Glomerular visceral epithelial cell (primary cell): Measurements from ENCODE around the gene IRF4.

ENCODE experiments used
- DNase-seq: peaks from one replicate; pipeline ENCODE4 v3.0.0-alpha.2; 2016; ENCODE audit errors: extremely low spot score

IRF4 gene

DNA sequence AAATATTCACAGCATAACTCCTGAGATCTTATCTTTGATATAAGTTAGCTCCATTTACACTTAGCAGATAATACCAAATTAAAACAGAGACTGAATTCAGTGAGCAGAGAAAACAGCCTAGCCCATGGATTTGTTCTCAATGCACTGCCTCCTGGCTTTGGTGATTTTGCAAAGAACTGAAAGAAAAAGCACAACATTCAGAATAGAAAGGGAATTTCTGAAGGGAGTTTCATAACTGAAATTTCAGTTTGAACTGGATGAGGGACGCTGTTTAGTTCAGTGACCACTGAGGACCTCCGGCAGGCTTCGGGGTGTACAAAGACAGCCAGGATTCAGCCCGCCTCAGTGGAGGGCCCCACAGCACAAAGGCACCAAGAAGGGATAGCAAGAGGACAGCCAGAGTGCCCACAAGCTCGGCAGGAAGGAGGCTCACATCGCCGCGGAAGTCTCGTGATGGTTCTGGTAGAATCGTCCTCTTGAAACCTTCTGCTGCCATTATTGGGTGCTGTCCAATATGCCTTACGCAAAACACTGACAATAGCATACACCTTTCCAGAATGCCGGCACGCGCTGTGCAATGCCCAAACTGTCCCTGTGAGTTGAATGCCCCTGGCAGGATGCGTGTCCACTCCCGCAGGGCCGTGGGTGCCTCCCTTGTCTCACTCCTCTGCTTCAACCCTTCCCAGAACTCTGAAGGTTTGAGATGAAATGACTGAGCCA, 9.7 kb upstream of the IRF4 start:
- DNase-seq: no peak

DNA sequence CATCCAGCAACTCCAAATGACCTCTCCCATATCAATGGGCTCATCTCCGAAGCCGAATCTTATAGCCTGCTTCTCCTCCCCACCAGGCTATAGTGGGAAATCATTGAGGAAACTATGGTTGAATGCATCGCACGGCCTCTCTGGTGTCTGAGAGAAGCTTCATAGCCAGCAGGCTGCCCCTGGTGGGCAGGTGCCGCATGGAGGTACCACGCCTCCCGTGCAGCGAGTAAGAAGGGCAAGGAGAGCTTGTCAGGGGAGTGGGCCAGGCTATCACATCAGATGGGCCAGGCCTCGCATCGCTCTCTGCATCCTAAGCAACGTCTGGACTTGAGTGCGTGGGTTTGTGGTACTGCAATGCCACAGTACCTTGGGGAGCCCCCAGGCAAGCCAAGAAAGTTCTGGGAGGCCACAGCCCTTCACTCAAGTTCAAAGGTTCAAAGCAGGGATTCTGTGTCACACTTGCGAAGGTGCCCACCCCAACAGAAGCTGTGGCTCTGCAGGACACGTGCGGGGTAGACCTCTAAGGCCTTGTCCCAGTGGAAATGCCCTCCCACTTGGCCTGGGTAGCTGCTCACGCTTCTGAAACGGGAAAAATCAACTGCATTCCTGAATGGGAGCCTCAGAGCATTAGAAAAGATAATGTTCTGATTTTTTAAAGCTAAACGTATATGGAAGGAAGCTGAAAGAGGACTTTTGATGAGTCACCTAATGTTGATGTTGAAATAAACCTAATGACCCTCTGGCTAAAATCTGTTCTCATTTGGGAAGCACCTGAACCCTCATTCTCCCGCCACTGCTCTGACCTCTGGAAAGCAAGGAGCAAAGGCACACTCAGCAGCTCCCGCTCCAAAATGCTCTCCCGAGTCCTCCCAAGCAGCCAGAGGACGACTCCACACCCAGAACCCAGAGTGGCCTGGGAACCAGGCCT, 8.4 kb upstream of the IRF4 start:
- no peak for DNase-seq

DNA sequence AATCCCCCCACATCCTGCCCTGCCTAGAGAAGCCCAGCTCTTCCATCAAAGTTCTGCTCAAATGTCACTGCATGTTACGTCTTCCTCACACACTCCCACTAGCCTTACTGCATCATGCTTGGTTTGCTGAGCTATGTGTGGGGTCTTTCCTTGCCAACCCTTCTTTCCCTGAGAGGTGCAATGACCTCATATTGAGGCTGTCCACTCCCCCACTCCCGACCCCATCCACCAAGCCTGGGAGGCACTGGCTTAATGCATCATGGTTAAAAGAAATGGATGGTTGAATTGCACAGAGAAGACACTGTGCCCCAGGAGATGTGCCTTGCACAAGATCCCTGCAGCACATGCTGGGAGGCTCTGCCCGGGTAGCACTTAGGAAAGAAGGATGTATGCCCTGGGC, 7.7 kb upstream of the IRF4 start:
- no peak for DNase-seq

DNA sequence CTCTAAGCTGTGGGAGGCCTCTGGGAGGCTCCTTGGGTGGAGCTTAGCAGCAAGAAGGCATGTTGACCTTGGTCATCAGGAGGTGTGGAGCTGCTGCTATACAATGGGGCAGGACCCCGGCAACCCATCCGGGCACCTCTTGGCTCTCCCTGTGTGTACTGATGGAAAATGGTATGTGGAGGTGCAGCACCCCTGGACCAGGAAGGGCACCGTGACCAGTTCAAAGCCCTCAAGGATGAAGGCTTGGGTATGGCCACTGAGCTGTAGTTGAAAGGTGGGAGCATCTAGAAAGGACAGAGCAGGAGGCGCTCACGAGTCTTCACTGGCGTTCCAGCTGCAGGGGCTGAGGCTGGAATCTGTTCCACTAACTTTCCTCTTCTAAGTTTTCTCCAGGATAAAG, 6.7 kb upstream of the IRF4 start:
- DNase-seq: no peak

DNA sequence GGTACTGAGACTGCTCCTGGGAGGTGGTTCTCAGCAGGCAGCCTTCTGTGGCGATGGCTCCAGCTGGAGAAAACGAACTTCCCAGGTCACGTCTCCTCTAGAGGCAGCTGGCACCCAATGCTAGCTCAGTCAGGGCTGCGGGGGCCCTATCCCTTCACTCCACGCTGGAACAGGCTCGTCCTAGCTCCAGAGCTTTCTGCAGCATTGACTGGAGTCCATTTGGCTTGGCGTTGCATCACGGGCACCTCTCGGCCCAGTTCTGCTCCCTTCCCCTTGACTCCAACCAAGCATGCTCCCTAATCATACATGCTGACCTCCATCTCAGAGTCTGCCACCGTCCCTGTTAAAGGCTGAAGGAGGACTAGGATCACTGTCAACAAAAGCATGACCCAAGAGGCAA, 5.9 kb upstream of the IRF4 start:
- DNase-seq: no peak

DNA sequence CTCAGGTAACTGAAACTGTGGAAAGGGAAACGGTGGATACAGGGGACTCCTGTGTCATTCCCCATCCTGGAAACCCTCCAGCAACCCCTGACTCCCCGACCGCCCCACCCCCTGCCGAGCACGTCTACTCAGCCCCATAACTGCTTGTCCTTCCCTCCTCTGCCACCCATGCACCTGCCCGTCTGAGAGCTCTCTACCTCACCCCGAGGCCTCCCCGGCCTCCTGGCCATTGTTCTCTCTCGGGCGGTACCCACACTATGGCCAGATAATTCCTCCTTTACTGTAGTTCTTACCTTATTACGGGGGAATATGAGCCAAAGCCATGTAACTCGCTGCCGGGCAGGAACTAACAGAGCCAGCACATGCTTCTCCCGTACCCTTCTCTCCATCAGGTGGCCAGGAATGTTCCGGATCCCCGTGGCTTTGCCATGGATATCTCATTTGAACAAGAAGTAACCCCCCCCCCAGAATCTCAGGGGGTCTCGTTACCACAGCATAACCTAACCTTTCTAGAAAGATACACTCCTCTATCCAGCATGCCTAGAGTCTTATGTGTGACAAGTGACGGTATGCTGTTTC, 4.8 kb upstream of the IRF4 start:
- DNase-seq: no peak

DNA sequence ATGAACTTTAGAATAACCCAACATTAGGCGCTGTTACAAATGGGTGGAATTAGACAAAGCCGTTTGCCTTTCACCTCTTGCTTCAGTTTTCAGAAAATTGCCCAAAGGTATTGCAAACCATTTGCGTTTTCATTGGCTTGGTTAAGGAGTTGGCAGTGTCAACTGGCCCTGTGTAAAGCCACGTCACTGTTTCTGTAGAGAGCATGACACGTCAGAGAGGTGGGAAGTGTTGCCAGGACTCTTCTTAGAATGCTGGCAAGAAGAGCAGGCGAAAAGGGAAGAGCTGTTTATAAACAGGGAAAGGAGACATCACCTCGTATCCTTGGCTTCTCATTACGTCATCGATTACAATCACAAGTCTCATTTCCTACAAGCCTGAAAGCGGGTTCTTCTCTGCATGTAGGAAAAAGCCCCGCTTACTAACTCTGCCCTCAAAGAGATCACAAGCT, 4.2 kb upstream of the IRF4 start:
- DNase-seq: no peak

DNA sequence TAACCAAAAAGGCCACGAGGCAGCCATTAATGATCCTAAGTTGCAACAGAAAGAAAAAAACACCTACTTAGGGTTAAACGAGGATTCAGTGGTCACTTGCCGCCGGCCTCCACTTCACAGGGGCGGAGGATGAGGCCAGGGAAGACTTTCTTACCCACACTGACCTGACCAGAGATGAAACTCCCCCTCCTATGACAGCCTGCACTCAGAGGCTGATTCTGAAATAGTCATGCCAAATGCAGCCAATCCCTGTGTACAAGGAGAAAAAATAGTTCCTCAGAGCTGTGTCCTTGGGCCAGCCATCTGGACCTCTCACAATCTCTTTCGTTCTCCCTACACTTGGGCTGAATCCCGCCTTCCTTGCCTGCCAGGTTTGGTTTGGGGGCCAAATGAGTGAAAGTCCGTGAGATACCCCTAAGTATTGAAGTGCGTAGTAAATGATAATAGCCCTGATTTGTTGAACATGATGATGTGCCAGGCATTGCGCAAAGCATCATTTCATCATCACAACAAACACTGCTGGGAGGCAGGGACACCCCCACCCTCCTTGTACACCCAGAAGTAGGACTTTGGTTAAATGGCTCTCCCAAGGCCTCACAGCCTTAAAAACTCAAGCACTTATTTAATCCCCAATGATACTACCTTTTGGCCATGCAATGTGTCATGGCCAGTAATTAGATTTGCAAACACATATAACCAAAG, 3.2 kb upstream of the IRF4 start:
- DNase-seq: no peak

DNA sequence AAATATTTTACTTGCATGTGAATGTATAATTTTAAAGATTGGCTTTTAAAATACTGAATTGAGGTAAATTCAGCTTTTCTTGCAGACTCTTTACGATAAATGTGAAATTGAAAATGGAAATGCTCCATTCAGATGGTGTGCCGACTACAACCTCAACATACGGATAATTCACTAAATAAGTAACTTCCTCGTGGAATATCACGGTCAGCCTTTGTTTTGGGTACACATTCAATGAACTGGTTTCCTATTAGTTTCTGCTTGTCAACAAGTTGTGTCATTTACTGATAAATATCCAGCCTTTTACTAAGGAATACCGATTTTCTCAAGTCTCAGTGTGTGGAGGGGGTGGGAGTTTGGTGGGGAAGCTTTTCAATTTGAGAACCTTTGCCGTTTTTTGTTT, 2.4 kb upstream of the IRF4 start:
- no peak for DNase-seq

DNA sequence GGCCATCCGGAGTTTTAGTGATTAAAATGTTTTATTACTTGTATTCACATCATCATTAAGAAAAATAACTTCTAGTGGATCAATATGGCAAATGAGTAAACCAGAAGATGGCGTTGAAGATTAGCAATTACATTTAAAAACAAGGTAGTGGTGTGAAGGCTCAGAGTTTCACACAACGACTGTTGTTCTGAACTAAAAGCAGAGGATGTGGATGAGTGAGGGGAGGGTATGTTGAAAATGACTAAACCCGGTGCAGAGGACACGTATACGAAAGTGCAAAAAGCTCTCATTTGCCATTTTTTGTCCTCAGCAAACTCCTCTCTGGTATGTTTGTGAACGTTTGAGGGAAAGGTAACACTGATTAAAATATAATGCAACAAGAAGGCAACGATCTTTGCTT, 1.9 kb upstream of the IRF4 start:
- DNase-seq: no peak

DNA sequence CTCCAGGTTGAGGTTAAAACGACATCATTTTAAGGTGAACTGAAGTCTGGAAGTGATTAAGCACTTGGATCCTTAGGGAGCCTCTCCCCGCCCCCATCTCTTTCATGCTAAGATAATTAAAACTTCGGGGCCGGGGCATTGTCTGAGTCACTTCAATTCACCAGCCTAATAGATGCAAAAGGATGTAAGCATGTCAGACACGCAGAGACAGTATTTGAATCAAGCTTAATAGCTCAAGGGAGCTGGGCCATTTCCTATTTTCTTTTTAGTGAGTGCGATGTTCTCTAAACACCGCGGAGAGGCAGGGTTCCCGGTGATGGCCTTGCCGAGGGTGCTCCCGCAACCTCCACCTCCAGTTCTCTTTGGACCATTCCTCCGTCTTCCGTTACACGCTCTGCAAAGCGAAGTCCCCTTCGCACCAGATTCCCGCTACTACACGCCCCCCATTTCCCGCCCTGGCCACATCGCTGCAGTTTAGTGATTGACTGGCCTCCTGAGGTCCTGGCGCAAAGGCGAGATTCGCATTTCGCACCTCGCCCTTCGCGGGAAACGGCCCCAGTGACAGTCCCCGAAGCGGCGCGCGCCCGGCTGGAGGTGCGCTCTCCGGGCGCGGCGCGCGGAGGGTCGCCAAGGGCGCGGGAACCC, 516 bp upstream of the IRF4 start:
- no peak for DNase-seq

DNA sequence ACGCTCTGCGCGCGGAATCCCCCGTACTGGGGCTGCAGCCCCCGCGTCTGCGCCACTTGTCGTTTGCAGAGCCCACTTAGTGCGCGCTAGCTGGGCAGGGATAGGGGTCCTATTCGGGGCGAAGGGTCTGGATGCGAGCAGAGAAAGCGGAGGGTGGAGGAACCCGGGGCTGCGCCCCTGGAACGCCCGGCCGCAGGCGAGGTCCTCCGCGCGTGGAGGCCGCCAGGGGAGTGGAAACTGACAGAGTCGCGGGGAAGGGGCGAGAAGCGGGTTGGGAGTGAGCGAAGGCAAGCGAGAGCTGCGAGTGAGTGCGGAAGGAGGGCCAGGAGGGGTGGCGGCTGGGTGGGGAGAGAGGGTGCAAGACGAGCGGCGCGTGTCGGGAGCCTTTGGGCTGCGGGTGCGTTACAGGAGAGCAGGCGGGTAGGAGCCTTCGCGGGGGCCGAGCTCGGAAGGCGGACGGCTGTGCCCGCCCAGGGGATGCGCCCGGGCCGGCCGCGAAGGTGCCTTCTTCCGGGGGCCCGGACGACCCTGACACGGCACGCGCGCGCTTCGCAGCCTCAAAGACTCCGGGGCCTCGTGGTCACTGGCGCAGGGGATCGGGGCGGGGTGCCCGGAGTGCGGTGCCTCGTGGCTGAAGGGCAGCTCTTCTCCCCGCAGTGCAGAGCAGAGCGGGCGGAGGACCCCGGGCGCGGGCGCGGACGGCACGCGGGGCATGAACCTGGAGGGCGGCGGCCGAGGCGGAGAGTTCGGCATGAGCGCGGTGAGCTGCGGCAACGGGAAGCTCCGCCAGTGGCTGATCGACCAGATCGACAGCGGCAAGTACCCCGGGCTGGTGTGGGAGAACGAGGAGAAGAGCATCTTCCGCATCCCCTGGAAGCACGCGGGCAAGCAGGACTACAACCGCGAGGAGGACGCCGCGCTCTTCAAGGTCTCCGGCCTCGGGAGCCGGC, 1.2 kb downstream of the IRF4 start:
- no peak for DNase-seq

DNA sequence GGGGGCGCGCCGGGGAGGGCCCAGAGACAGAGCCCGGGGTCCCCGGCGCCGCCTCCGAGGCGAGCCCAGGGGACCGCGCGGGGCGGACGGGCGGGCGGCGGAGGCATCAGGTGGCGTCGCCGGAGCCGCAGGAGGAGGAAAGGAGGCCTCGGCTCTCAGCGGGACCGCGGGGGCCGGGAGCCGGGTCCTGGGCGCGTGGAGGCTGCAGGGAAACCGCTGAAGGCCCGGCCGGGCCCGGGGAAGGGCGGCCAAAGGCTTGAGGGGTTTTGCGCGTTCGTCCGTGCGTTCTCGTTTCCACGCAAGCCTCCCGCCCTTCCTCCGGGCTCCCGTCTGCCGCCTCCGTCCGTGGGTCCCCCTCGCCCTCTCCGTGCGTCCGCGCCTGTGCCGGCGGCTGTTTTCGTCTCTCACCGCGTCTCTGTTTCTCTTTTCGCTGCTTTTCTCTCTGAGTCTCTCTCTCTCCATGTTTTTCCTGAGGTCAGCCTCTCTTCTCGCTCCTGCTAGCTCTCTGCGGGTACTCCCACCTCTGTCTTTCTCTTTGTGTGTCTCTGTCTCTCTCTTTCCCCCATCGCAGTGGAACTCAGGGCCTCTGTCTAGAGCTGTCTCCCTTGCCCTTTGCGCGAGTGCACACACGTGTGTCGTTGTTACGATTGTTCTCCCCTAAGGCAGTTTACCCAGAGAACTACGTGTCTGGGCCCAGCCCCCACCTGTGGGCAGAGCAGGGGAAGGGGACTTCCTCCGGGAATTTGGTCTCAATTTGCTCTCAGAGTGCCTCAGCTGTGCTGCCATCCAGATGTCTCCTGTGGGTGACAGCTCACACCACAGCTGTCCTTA, 2.1 kb downstream of the IRF4 start:
- no peak for DNase-seq

DNA sequence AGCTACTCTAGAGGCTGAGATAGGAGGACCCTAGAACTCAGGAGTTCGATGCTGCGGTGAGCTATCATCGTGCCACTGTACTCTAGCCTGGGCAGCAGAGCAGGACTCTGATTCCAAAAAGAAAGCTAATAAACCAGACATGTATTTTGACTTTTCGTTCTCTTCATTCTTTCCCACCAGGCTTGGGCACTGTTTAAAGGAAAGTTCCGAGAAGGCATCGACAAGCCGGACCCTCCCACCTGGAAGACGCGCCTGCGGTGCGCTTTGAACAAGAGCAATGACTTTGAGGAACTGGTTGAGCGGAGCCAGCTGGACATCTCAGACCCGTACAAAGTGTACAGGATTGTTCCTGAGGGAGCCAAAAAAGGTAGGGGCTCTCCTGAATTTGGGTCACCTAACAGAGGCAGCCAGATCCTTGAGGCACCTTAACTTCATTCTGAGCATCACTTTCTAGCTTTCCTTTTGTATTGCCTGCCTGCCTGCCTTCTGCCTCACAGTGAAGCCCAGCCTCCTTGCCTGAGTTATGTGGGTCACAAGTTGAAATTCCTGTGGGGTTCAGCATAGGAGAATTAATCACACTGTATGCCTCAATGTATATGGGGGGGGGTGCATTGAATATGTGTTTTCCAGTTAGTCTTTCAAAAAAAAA, 3.2 kb downstream of the IRF4 start:
- DNase-seq: no peak

DNA sequence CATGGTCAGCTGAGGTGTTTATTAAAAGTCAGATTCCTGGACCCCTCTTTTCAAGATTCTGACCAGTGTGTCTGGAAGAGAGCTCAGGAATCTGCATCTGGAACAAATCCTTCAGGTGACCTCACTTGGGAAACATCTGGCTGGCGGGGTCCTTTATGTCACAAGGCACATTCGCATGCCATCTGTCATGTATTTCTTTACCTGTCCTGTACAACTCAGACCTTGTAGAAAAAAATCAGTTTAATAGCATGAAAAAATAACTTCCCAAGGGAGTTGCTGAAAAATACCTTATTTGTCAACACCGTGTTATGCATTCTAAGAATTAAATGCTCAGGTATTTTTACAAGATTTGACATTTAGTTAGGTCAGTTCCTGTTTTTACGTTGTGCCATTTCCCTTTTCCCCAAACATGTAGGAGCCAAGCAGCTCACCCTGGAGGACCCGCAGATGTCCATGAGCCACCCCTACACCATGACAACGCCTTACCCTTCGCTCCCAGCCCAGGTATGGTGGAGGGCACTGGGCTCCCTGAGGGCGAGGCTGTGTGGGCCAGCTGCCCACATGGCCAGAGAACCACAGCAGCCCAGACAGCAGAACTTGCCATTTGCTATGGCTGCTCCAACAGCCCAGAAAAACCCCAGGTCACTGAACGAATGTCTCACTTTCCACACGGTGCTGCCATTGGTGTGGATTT, 4.0 kb downstream of the IRF4 start:
- DNase-seq: no peak

DNA sequence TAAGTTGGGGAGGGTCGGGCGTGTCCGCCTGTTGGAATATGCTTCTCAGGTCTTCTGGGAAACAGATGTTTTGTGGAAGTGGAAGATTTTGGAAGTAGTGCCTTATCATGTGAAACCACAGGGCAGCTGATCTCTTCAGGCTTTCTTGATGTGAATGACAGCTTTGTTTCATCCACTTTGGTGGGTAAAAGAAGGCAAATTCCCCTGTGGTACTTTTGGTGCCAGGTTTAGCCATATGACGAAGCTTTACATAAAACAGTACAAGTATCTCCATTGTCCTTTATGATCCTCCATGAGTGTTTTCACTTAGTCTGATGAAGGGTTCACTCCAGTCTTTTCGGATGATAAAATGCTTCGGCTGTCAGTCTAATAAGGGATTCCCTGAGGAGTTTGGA, 4.6 kb downstream of the IRF4 start:
- no peak for DNase-seq

DNA sequence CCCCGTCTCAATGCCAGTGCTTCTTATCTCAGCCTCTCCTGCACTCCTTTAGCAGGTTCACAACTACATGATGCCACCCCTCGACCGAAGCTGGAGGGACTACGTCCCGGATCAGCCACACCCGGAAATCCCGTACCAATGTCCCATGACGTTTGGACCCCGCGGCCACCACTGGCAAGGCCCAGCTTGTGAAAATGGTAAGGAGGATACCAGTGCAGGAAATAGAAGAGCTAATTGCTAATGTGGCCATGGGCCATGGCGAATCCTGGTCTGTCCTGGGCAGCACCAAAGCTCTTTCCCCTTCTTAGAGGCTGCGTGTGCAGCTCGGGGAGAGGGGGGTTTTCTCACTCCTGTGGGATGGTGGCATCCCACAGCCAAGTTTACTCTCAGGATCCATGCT, 5.5 kb downstream of the IRF4 start:
- DNase-seq: no peak

DNA sequence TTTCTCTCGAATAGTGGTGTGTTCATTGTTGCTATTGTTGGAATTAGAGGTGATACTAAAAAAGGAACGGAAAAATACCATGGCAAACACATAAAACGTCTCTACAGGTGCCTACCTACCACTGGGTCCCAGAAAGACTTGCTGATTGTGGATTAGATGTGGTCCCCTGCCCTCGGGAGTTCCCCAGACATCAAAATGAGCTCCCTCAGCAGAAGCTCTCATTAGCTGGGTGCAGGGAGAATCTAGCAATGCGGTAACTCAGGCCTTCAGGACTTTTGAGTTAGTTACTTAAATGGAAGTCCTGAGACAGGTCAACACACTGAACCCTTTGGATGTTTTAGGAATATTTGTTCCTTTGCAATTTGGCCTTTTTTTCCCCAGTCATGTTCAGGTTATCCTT, 6.1 kb downstream of the IRF4 start:
- DNase-seq: no peak

DNA sequence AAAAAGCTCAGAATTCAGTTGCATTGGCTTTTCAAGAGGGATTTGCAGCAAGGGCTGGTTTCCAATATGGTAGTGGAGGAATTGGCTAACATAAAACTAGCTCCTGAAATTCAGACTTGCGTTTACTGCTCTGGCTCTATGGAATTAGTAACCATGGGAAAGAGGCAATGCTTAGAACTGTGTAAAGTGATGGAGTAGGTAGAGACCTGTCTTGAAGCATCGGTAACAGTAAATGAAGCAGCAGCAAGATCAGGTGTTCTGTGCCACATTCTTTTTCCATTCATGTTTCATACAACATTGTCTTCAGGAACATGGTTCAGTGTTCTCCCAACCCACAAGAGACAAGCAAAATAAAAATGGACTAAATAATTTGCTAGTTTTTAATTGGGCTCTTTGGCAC, 6.5 kb downstream of the IRF4 start:
- no peak for DNase-seq
